ENCODE measurements around the gene MTUS2.
"Not testable (repeated sequence)": the region's sequence is repeated elsewhere in the genome, so short reads cannot be mapped to it uniquely, and the experiment has no call there.

MTUS2 gene

DNA sequence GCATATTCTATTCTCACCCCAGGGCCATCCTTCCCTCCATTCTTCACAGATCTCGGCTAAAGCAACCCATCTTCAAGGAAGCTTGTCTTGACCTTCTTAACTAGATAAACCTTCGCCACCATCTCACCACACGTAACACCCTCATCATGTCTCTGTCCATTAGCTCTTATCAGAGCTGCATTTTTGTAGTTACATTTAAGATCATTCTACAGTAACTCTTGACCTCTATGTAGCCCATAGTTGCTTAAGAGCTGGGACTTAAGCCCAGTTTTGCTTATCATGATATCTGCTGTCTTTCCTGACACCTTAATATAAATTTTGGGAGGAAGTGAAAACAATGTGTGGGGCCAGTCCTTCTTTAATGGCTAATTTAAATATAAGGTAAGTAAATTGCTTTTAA is 345.1 kb downstream of the MTUS2 start:
- no peak for DNase-seq (ENCODE audit: low read depth)

GRCh38 chr13:29165840-29166239 is 345.7 kb downstream of the MTUS2 start:
- DNase-seq (ENCODE audit: low read depth) = no peak

DNA sequence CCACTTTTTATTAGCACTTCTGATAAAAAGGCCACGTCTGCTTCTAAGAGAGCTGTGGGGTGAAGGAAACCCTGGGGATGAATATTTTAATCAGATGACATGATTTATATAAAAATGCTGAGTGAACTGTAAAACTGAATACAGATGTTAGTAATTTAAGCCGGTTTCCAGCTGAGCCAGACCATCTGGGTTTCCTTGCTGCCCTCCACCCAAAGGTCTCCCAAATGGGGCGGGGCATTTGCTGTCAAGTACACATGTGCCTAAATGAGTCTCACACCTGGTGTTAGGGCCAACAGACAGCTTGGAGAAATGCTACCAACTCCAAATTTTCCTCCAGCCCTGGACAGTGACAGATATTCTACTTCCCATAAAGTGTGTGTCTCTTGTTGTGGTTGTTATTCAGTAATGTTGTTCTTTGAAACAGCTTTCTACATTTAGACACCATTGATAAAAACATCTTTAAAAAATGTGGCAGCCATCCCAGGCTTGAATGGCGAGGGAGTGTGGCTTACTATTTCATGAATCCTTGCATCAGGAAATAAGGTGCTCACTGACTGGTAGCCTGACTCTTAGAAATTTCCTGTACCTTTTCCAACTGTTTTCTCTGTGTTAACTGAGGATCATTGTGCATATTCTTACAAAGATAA is 350.4 kb downstream of the MTUS2 start:
- no peak for DNase-seq (ENCODE audit: low read depth)

DNA sequence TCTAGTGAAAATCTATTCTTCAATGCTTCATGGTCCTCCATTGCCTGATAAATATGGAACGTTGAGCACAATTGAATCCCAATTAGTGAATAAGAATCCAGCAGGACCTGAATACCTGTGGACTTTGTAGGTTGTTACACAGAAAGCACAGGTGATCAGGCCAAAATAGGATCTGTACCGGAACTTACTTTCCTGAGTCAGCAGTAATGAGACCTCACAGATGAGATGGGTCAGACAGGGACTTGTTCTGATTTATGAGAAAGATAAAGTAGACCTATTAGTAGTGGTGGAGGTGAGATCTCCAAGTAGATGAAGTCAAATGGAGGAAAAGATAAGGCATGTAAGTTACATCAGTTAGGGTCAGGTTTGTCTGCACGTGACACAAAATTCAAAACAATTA is 351.1 kb downstream of the MTUS2 start:
- no peak for DNase-seq (ENCODE audit: low read depth)

- no peak for DNase-seq (ENCODE audit: low read depth)
These were observed 354.0 kb downstream of the MTUS2 start for GRCh38 chr13:29174093-29174492.

GRCh38 chr13:29175250-29175873 is 355.2 kb downstream of the MTUS2 start:
- no peak for DNase-seq (ENCODE audit: low read depth)

DNA sequence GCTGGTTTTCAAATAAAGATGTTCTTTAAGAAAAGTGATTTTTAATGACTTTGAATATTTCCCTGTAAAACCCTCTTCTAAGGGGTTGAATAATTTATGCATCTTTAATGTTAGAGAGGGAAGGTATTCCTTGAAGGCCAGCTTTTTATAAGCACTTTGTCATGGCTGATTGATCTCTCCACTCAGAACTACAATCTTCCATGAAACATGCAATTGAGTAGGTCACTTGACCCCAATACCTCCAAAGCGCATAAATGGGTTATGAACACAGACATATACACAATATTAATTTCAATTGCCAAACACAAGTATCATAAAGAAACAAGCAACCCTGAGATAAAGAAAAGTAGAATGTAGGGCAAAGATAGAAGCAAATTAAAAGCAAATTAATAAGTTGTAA is 359.9 kb downstream of the MTUS2 start:
- DNase-seq (ENCODE audit: low read depth) = no peak

GRCh38 chr13:29182216-29182615 is 362.1 kb downstream of the MTUS2 start:
- DNase-seq (ENCODE audit: low read depth) = no peak

- DNase-seq (ENCODE audit: low read depth) = no peak
These were observed 365.8 kb downstream of the MTUS2 start for GRCh38 chr13:29185926-29186325.

- no peak for DNase-seq (ENCODE audit: low read depth)
These were observed 367.4 kb downstream of the MTUS2 start for GRCh38 chr13:29187584-29187983.

DNA sequence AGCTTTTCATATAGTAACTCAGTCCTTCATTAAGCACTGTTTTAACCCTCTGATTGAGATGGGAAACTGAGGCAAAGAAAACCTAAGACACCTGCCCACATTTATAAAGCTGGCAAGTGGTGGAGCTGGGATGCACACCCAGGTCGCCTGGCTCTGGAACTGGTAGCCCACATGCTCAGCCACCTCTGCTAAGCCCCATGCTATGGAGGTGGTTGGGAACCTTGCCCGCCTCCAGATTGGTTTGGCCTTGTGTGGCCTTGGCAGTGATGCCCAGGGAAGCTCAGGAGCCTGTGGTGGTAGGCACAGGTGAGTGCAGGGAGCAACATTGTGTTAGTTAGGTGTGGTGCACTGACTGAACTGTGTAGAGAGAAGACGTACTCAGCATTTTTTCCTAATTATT is 370.2 kb downstream of the MTUS2 start:
- DNase-seq (ENCODE audit: low read depth) = no peak

GRCh38 chr13:29193083-29193482 is 372.9 kb downstream of the MTUS2 start:
- DNase-seq (ENCODE audit: low read depth) = no peak

DNA sequence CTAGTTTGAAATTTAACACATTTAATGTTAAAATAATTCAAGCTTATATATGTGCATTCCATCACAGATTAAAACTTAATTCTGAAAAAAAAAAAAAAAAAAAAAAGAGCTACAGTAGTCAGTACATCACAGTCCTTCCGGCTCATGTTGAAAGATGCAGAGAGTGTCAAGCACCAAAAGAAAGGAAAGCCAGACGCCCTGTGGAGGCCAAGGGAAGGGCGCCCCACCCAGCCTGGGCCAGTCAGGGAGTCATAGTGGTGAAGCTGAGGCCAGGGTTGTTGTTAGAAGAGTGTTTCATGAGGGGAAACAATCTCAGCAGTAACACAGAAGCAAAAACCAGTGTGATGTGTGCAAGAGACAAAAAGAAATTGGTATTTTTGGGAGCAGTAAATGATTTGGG is 375.3 kb downstream of the MTUS2 start:
- no peak for DNase-seq (ENCODE audit: low read depth)

DNA sequence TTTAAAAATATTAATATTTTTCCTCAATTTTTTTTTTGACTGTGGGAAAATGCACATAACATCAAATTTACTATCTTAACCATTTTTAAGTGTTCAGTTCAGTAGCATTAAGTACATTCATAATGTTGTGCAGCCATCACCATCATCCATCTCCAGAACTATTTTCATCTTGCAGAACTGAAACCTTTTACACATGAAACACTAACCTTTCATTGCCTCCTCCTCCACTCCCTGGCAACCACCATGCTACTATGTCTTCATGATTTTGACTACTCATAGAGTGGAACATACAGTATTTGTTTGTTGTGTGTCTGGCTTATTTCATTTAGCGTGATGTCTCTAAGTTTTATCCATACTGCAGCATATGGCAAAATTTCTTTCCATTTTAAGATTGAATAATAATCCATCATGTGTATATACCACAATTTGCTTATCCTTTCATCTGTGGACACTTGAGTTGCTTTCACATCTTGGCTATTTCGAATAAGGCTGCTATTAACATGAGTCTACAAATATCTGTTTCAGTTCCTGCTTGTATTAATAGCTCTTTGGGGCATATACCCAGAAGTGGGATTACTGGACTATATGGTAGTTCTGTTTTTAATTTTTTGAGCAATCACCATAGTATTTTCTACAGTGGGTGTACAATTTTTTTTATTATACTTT is 376.4 kb downstream of the MTUS2 start:
- no peak for DNase-seq (ENCODE audit: low read depth)

DNA sequence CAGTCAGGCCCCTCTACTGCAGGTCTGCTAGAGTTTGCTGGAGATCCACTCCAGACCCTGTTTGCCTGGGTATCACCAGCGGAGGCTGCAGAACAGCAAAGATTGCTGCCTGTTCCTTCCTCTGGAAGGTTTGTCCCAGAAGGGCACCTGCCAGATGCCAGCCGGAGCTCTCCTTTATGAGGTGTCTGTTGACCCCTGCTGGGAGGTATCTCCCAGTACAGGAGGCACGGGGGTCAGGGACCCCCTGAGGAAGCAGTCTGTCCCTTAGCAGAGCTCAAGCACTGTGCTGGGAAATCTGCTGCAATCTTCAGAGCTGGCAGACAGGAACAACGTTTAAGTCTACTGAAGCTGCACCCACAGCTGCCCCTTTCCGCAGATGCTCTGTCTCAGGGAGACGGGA is 382.6 kb downstream of the MTUS2 start:
- DNase-seq (ENCODE audit: low read depth) = not testable (repeated sequence)

DNA sequence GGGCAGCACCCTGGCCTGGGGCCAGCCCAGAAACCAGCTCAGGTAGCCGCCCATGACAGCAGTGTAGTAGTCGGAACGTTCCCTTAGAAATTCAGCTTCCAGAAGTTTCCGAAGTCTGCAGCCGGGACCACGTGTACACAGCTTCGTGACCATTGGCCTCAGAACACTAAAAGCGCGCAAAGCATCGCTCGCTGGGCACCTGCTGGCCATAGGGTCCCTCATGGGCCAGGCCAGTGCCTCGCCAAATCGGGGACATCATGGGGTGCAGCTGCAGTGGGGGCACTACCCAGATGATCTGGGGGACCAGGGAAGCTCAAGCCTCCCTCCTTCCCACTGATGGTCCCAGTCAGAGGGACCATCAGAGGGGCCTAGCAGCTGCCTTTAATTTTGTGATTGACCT is 384.5 kb downstream of the MTUS2 start:
- no peak for DNase-seq (ENCODE audit: low read depth)

GRCh38 chr13:29210676-29211075 is 390.5 kb downstream of the MTUS2 start:
- DNase-seq (ENCODE audit: low read depth) = no peak

DNA sequence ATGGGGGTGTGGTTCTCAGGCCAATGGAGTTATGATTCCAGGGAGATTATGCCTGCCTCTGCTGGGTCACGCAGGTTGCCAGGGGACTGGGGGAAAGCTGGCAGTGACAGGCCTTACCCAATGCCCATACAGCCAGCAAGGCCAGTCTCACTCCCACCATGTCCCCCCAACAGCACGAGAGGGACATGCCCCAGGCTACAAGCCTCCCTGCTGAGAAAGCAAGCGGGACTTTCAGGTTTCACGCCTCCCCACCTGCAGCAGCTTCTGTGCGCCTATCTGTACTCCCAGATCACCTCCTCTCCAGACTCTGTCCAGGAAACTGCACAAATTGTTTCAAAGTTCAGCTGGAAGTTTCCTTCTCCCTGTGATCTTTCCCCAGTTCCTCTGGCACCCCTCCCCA is 391.0 kb downstream of the MTUS2 start:
- DNase-seq (ENCODE audit: low read depth) = not testable (repeated sequence)

DNA sequence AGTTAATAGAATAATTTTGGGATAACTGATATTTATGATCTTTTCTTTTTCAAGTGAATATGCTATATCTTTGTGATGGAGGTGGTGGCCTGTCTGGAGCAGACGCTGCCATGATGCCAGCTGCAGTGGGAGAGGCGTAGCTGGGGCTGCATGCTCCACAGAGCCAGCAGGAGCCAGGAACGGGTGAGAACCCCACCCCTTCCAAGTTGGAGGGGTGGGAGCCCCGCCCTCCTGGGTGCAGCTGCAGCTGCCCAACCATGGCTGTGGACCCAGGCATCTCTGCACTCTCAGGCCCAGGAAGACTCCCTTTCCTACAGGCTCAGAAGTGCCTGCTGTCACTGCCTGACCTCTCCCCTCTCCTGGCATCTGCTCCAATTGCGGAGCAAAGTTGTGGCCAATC is 402.3 kb downstream of the MTUS2 start:
- no peak for DNase-seq (ENCODE audit: low read depth)

DNA sequence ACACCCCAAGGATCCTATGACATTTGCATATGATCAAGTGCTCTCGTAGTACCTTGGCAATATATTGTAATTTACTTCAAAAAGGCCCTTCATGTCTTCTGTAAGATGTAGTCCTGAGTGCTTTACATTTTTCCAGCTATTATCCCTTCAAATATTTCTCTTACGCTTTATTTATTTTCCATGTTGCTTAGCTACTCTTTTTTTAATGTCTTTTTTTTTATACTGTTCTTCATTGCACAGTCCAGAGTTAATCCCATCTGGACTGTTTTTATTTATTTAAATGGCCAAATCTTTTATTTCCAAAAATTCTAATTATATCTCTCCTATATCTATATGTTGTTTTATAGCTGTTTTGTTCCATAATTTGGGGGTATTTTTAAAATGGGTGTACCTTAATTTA is 404.1 kb downstream of the MTUS2 start:
- DNase-seq (ENCODE audit: low read depth) = no peak

GRCh38 chr13:29227576-29227975 is 407.4 kb downstream of the MTUS2 start:
- no peak for DNase-seq (ENCODE audit: low read depth)

DNA sequence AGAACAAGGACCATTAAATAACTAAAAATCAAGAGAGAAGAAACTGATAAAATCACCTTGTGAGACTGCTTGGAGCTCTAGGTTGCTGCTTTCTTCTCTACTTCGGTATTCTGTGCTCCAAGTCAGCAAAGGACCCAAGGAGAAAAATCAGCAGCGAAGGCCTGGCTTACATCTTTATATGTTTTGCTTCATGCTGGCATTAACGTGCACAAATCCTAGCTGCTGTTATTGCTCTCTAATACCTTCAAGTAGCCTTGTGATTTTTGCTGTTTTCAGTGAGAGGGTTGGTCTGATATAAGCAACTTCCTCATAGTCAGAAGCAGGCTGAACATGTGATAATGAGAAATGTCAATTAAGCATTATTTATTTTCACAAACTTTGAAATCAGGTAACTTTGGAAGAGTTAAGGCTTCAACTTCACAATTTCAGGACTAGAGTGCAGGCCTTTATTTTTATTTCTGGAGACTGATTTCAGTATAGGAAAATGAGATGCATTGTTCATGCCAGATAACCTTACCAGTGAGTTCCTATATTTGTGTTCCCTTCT is 410.2 kb downstream of the MTUS2 start:
- DNase-seq (ENCODE audit: low read depth) = no peak

Data from activated T-cell treated with anti-CD3 and anti-CD28 coated beads for 24 hours (primary cell).